HEK293 (cell line): ENCODE data around the gene DENND1A.

Experiments
- ATF2 ChIP-seq: fragments of 450-650 bp; formaldehyde crosslinking; IDR thresholded peaks from 2 replicates; pipeline ENCODE4 v1.5.1; 2016; ENCODE audit warnings: missing biosample characterization, missing genetic modification characterization, low read depth
- CTCF ChIP-seq: fragments of 450-650 bp; formaldehyde crosslinking; IDR thresholded peaks from 2 replicates; pipeline ENCODE4 v1.5.1; 2016; ENCODE audit warnings: missing biosample characterization, missing genetic modification characterization
- RBAK ChIP-seq: fragments of 450-650 bp; formaldehyde crosslinking; IDR thresholded peaks from 2 replicates; pipeline ENCODE4 v1.5.1; 2016; ENCODE audit warnings: missing biosample characterization, missing genetic modification characterization
- SCRT1 ChIP-seq: fragments of 450-650 bp; formaldehyde crosslinking; IDR thresholded peaks from 2 replicates; pipeline ENCODE4 v1.5.1; 2016; ENCODE audit warnings: missing biosample characterization, missing genetic modification characterization, borderline replicate concordance
- ZBTB48 ChIP-seq: fragments of 450-650 bp; formaldehyde crosslinking; IDR thresholded peaks from 2 replicates; pipeline ENCODE4 v1.5.1; 2016; ENCODE audit warnings: missing biosample characterization, missing genetic modification characterization
- ZEB2 ChIP-seq: fragments of 450-650 bp; formaldehyde crosslinking; IDR thresholded peaks from 2 replicates; pipeline ENCODE4 v1.5.1; 2016; ENCODE audit warnings: missing biosample characterization, missing genetic modification characterization
- ZNF23 ChIP-seq: fragments of 450-650 bp; formaldehyde crosslinking; IDR thresholded peaks from 2 replicates; pipeline ENCODE4 v1.5.1; 2016; ENCODE audit warnings: missing biosample characterization, missing genetic modification characterization, borderline replicate concordance
- ZNF350 ChIP-seq: fragments of 450-650 bp; formaldehyde crosslinking; IDR thresholded peaks from 2 replicates; pipeline ENCODE4 v1.5.0; 2017; ENCODE audit warnings: missing biosample characterization, mild to moderate bottlenecking, missing genetic modification characterization
- ZNF416 ChIP-seq: fragments of 450-650 bp; formaldehyde crosslinking; IDR thresholded peaks from 2 replicates; pipeline ENCODE4 v1.5.1; 2016; ENCODE audit warnings: missing biosample characterization, missing genetic modification characterization
- ZNF596 ChIP-seq: fragments of 450-650 bp; IDR thresholded peaks from 2 replicates; pipeline ENCODE4 v1.5.0; 2018; ENCODE audit warnings: missing biosample characterization, mild to moderate bottlenecking, missing genetic modification characterization, moderate library complexity
- ZNF623 ChIP-seq: fragments of 450-650 bp; formaldehyde crosslinking; IDR thresholded peaks from 2 replicates; pipeline ENCODE4 v1.5.1; 2016; ENCODE audit warnings: missing biosample characterization, missing genetic modification characterization
- ZNF777 ChIP-seq: fragments of 450-650 bp; formaldehyde crosslinking; IDR thresholded peaks from 2 replicates; pipeline ENCODE4 v1.5.1; 2017; ENCODE audit warnings: missing biosample characterization, missing genetic modification characterization, borderline replicate concordance
- TF ChIP-seq, protein P1 (sequence below): fragments of 450-650 bp; formaldehyde crosslinking; IDR thresholded peaks from 2 replicates; pipeline ENCODE4 v1.5.1; 2016; ENCODE audit warnings: missing biosample characterization, missing genetic modification characterization
- TF ChIP-seq, protein P2 (sequence below): fragments of 450-650 bp; formaldehyde crosslinking; IDR thresholded peaks from 2 replicates; pipeline ENCODE4 v1.5.1; 2016; ENCODE audit warnings: missing biosample characterization, missing genetic modification characterization

DNA sequence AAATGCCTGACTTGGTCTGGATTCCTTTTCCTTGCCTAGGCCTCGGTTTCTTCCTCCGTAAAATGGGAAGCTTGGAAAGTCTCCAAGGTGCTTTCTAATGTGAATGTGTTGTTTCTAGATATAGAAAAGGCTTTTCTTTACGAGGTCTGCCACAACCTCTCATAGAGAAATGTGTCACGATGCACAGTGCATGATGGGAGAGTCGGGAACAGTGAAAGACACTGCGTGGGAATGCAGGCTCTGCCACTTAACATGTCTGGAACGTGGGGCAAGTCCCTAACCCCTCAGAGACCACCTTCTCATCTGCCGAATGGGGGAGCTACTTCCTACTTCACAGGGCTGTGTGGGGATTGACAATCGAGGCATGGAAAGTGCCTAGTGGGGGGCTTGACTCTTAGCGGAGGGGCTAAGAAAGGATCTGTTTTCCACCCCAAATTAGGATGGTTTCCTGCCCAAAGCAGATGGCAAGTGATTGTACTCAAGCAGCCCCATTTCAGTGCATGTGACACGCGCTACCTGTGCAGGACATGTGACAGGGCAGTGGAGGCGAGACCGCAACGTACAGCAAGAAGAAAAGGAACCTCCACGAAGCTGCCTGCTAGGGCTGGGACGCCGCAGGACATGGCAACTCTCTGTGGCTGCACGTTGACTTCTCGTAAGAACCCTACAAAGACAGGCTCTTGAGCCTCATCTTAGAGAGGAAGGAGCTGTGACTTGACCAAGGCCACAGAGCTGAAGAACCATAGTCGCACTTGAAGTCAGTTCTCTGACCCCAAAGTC, 458.7 kb downstream of the DENND1A start:
- no peak for TF ChIP-seq CTCF (tag by site-specific recombination)
- TF ChIP-seq SCRT1 (tag by site-specific recombination) = no peak
- TF ChIP-seq RBAK = no peak
- TF ChIP-seq, protein P1, sequence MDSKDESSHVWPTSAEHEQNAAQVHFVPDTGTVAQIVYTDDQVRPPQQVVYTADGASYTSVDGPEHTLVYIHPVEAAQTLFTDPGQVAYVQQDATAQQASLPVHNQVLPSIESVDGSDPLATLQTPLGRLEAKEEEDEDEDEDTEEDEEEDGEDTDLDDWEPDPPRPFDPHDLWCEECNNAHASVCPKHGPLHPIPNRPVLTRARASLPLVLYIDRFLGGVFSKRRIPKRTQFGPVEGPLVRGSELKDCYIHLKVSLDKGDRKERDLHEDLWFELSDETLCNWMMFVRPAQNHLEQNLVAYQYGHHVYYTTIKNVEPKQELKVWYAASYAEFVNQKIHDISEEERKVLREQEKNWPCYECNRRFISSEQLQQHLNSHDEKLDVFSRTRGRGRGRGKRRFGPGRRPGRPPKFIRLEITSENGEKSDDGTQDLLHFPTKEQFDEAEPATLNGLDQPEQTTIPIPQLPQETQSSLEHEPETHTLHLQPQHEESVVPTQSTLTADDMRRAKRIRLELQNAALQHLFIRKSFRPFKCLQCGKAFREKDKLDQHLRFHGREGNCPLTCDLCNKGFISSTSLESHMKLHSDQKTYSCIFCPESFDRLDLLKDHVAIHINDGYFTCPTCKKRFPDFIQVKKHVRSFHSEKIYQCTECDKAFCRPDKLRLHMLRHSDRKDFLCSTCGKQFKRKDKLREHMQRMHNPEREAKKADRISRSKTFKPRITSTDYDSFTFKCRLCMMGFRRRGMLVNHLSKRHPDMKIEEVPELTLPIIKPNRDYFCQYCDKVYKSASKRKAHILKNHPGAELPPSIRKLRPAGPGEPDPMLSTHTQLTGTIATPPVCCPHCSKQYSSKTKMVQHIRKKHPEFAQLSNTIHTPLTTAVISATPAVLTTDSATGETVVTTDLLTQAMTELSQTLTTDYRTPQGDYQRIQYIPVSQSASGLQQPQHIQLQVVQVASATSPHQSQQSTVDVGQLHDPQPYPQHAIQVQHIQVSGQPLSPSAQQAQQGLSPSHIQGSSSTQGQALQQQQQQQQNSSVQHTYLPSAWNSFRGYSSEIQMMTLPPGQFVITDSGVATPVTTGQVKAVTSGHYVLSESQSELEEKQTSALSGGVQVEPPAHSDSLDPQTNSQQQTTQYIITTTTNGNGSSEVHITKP (tag by site-specific recombination) = no peak
- TF ChIP-seq ZEB2 (tag by site-specific recombination) = no peak
- TF ChIP-seq ZNF416 (tag by site-specific recombination) = no peak
- no peak for TF ChIP-seq ZNF23 (tag by site-specific recombination)
- no peak for TF ChIP-seq ZNF350
- TF ChIP-seq ATF2 (tag by site-specific recombination) = no peak
- TF ChIP-seq, protein P2, sequence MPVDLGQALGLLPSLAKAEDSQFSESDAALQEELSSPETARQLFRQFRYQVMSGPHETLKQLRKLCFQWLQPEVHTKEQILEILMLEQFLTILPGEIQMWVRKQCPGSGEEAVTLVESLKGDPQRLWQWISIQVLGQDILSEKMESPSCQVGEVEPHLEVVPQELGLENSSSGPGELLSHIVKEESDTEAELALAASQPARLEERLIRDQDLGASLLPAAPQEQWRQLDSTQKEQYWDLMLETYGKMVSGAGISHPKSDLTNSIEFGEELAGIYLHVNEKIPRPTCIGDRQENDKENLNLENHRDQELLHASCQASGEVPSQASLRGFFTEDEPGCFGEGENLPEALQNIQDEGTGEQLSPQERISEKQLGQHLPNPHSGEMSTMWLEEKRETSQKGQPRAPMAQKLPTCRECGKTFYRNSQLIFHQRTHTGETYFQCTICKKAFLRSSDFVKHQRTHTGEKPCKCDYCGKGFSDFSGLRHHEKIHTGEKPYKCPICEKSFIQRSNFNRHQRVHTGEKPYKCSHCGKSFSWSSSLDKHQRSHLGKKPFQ (tag by site-specific recombination) = no peak
- TF ChIP-seq ZNF623 = no peak
- no peak for TF ChIP-seq ZNF777
- TF ChIP-seq ZNF596 (tag by site-specific recombination) = no peak
- TF ChIP-seq ZBTB48 = no peak
